Esophagus muscularis mucosa (tissue), 4 donors: Measurements from ENCODE around the gene ACIN1. TPM values are rescaled to one million over a fixed set of nuclear protein-coding genes. Genes with fewer than 3 reads are reported as not detected.
A peak's percentile ranks its signal among the peaks of the same experiment; 100 is the strongest.

Experiments used
- DNase-seq: peaks from one replicate; pipeline ENCODE4 v3.0.0-alpha.2; 2017; ENCODE audit errors: extremely low spot score
- H3K27ac ChIP-seq, 4 donors: fragments of 200-600 bp; sonication (generic); replicated peaks in 1 of 4; 1 replicate in 3 of 4; 2 replicates in 1 of 4; pipeline ENCODE4 v1.5.1; 2016 to 2019; ENCODE audit warnings: mild to moderate bottlenecking in 1 of 4
- H3K27me3 ChIP-seq, 4 donors: fragments of 200-600 bp; sonication (generic); one replicate each; pipeline versions ENCODE4 v1.5.1 to v1.6.0; 2016 to 2019
- H3K36me3 ChIP-seq, 4 donors: fragments of 200-600 bp; sonication (generic); one replicate each; pipeline ENCODE4 v1.5.1; 2016 to 2019
- H3K4me1 ChIP-seq, 4 donors: fragments of 200-600 bp; sonication (generic); one replicate each; pipeline ENCODE4 v1.5.1; 2016 to 2019
- H3K4me3 ChIP-seq, 4 donors: fragments of 200-600 bp; sonication (generic); 1 replicate in 2 of 4; 2 replicates in 2 of 4; pipeline ENCODE4 v1.5.1; 2016 to 2019; ENCODE audit warnings: mild to moderate bottlenecking in 4 of 4, moderate library complexity in 1 of 4
- H3K9me3 ChIP-seq, 4 donors: fragments of 200-600 bp; sonication (generic); 1 replicate in 3 of 4; 2 replicates in 1 of 4; pipeline ENCODE4 v1.5.1; 2016 to 2019
- CTCF ChIP-seq, 3 experiments: fragments of 200-600 bp in 2 of 3; fragments of 450-650 bp in 1 of 3; sonication (generic) in 2 of 3; IDR thresholded peaks; one replicate each; pipeline ENCODE4 v1.5.1; 2017 to 2019; ENCODE audit warnings: antibody characterized with exemption in 3 of 3, mild to moderate bottlenecking in 2 of 3, moderate library complexity in 1 of 3
- EP300 ChIP-seq: sonication (generic); formaldehyde crosslinking; IDR thresholded peaks from one replicate; pipeline ENCODE4 v1.6.1; 2017; ENCODE audit warnings: antibody characterized with exemption
- POLR2A ChIP-seq: fragments of 450-650 bp; IDR thresholded peaks from one replicate; pipeline ENCODE4 v1.6.1; 2017; ENCODE audit warnings: antibody characterized with exemption, moderate library complexity, mild to moderate bottlenecking, low read depth
- POLR2AphosphoS5 ChIP-seq, 2 donors: sonication (generic); formaldehyde crosslinking; IDR thresholded peaks; one replicate each; pipeline ENCODE4 v1.6.1; 2017; ENCODE audit warnings: antibody characterized with exemption in 2 of 2
- WGBS: methylation state at CpG from one replicate; pipeline ENCODE4 v1.1.5; 2018; 5-methylcytosine and 5-hydroxymethylcytosine counted together
- intact Hi-C: fragments of 100-400 bp; cut with DNase I; formaldehyde crosslinking; loops from one replicate; pipeline ENCODE4 v1.15.1; 2023
- total RNA-seq, 4 donors: library from RNA; depleted of rRNA; stranded (reverse); fragments of >200 nt; gene quantifications; one replicate each; pipeline versions ENCODE4 v1.1.0 to v1.2.1, GENCODE V29; 2016

The ACIN1 gene
- total RNA-seq = 100 to 1,000 TPM in 1 of 4 donors, 10 to 100 TPM in 3; 60.1 to 101 (median 89.5) TPM

GRCh38 chr14:23094666-23095195 lies at the start of gene ACIN1:
ACIN1 (minus strand) TSS chr14:23095136; CDS start chr14:23095112, 24 bp downstream.
- Histone ChIP-seq H3K9me3 (no peaks in the 10 kb centered on the region), H3K27ac (peak within 1 kb of the TSS; percentile 93 to 100 (median 95)), H3K36me3 (peaks cover 18 to 57% (median 53%) of the 10 kb centered on the region in 4 donors), H3K4me3 (peak within 1 kb of the TSS; percentile 67 to 87 (median 86)), H3K27me3 (no peaks in the 10 kb centered on the region), H3K4me1 (peaks cover 39 to 59% (median 52%) of the 10 kb centered on the region in 4 donors)
- 0% methylated on average over 12 of the region's 55 CpGs for WGBS
- peak; percentile 95 for DNase-seq
- TF ChIP-seq EP300 = no peak
- TF ChIP-seq POLR2A = peak; percentile 59
- TF ChIP-seq POLR2AphosphoS5 (IDR thresholded peaks at IDR 0.05) = peak in 1 of 2 donors; percentile 86
- TF ChIP-seq CTCF (IDR thresholded peaks at IDR 0.05) = peak in 1 of 3 experiments; percentile 5
- intact Hi-C loops = no loop called here

GRCh38 chr14:23143911-23144310 lies 49.0 kb upstream of the ACIN1 start:
- H3K4me1 ChIP-seq = peaks cover 53 to 82% (median 77%) of the 10 kb centered on the region in 4 donors
- intact Hi-C loops = no loop called here
- no peak for TF ChIP-seq CTCF (IDR thresholded peaks at IDR 0.05)
- no peak for TF ChIP-seq POLR2A
- TF ChIP-seq POLR2AphosphoS5 (IDR thresholded peaks at IDR 0.05) = no peak
- TF ChIP-seq EP300 = no peak

GRCh38 chr14:23142826-23143225 lies 47.9 kb upstream of the ACIN1 start:
- DNase-seq = no peak
- WGBS = 94% methylated on average over 4 of the region's 4 CpGs
- Histone ChIP-seq H3K4me3 (no peak overlapping the region), H3K9me3 (no peaks in the 10 kb centered on the region), H3K27ac (peak overlapping the region; percentile 77 to 94 (median 91)), H3K27me3 (no peaks in the 10 kb centered on the region), H3K4me1 (peaks cover 55 to 80% (median 73%) of the 10 kb centered on the region in 4 donors), H3K36me3 (peaks cover 19 to 40% (median 26%) of the 10 kb centered on the region in 4 donors)
- intact Hi-C loops = no loop called here
- TF ChIP-seq POLR2AphosphoS5 (IDR thresholded peaks at IDR 0.05) (no peak), CTCF (IDR thresholded peaks at IDR 0.05) (no peak)

More at GRCh38 chr14:23143911-23144310, 49.0 kb upstream of the ACIN1 start:
- H3K36me3 ChIP-seq = peaks cover 19 to 29% (median 22%) of the 10 kb centered on the region in 4 donors
- DNase-seq = no peak
- no peak overlapping the region for H3K4me3 ChIP-seq
- H3K27ac ChIP-seq = peak overlapping the region; percentile 77 to 94 (median 91)
- 73% methylated on average over 1 of the region's 1 CpG for WGBS
- no peaks in the 10 kb centered on the region for H3K9me3 ChIP-seq
- H3K27me3 ChIP-seq = no peaks in the 10 kb centered on the region

- WGBS = 51% methylated on average over 7 of the region's 7 CpGs
- Histone ChIP-seq H3K9me3 (no peaks in the 10 kb centered on the region), H3K4me3 (no peak overlapping the region), H3K4me1 (peaks cover 50 to 80% (median 73%) of the 10 kb centered on the region in 4 donors), H3K36me3 (peaks cover 19 to 49% (median 31%) of the 10 kb centered on the region in 4 donors), H3K27me3 (no peaks in the 10 kb centered on the region), H3K27ac (peak overlapping the region; percentile 77 to 94 (median 91))
- intact Hi-C loops = no loop called here
- DNase-seq = peak; percentile 89
- peak; percentile 81 to 95 for TF ChIP-seq POLR2AphosphoS5 (IDR thresholded peaks at IDR 0.05)
- TF ChIP-seq CTCF (IDR thresholded peaks at IDR 0.05) = no peak
- peak; percentile 87 for TF ChIP-seq EP300
- no peak for TF ChIP-seq POLR2A
Observed at GRCh38 chr14:23141706-23142444, 46.9 kb upstream of the ACIN1 start.
